Activated CD4-positive, CD25-positive, alpha-beta regulatory T cell treated with anti-CD3 and anti-CD28 coated beads, Interleukin-2, amount 50 U/mL, for 24 hours (primary cell): ENCODE measurements around the gene ATP1B2.

Source experiments
- ATAC-seq, 2 donors: fragments of 150-1000 bp; cut with Tn5 transposase; one replicate each; pipeline ENCODE4 v1.10.0; 2021; ENCODE audit warnings: mild to moderate bottlenecking in 1 of 2, moderate library complexity in 1 of 2

The ATP1B2 gene

DNA sequence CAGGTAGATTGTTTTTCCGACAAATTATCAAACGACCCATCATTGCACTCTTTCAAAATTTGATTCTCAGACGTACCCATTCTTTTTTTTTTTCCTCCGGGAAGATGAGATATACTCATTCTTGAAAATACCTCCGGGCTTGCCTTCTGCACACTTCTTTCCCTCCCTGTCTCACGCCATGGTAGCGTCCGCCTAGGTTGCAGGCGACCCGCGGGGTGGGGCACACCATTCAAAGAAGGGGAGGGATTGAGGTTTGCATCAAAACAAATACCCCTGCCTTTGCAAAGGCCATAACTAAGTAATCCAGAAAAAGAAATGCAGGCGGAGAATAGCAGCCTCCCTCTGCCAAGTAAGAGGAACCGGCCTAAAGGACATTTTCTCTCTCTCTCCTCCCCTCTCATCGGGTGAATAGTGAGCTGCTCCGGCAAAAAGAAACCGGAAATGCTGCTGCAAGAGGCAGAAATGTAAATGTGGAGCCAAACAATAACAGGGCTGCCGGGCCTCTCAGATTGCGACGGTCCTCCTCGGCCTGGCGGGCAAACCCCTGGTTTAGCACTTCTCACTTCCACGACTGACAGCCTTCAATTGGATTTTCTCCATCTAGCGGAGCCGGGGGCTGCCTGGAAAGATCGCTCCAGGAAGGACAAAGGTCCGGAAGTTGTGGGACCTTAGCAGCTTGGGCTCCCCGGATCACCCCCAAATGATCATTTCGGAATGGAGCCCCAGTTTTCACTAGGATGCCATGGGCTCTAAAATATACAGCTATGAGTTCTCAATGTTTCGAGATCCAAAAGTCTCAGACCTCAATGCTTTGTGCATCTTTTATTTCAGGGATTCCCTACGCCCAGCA is 35.7 kb downstream of the ATP1B2 start:
- peak; percentile 37 to 42 for ATAC-seq

DNA sequence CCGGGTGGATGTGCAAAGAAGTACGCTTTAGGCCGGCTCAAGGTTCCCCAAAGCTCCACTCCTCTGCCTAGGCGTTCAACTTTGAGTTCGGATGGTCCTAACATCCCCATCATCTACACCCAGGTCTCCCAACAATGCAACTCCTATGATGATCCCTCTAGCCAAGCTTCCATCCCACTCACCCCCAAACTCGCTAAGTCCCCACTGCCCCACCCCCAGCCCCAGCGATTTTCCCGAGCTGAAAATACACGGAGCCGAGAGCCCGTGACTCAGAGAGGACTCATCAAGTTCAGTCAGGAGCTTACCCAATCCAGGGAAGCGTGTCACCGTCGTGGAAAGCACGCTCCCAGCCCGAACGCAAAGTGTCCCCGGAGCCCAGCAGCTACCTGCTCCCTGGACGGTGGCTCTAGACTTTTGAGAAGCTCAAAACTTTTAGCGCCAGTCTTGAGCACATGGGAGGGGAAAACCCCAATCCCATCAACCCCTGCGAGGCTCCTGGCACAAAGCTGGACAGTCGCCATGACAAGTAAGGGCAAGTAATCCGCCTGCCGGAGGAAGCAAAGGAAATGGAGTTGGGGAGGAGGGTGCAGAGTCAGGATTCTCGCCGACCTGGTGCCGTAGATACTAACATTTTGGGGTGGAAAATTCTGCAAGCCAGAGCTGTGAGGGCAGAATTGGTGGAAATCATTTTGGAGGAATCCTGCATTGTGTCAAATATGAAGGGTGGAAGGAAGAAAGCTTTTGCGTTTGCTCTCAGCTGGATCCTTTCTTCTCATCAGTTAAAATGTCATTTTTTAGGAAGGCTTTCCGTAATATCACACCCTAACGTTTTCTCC is 36.6 kb downstream of the ATP1B2 start, which contains the start of gene TP53:
Gene TP53, minus strand, starts transcription at position 419 of the 836 bp plus-strand sequence. CDS start 10,896 bp downstream, outside the sequence.
- peak; percentile 50 to 58 for ATAC-seq

DNA sequence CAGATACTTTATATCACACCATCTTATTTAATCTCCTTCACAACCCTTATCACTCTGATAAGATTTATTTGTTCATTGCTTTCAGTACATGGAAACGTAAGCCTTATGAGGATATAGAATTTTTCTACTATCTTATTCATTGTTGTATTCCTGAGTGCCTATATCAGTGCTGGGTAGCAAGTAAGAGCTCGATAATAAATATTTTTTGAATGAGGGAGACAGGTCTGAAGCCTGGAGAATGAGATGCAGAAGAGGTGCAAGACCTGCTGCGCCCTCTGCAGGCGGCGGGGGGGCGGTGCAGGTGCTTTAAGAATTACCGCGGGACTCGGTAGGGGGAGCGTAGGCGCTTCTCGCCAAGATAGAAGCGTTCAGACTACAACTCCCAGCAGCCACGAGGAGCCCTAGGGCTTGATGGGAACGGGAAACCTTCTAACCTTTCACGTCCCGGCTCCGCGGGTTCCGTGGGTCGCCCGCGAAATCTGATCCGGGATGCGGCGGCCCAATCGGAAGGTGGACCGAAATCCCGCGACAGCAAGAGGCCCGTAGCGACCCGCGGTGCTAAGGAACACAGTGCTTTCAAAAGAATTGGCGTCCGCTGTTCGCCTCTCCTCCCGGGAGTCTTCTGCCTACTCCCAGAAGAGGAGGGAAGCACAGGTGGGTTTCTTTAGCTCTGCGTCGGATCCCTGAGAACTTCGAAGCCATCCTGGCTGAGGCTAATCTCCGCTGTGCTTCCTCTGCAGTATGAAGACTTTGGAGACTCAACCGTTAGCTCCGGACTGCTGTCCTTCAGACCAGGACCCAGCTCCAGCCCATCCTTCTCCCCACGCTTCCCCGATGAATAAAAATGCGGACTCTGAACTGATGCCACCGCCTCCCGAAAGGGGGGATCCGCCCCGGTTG is 37.4 kb downstream of the ATP1B2 start, which contains the start of gene WRAP53:
Gene WRAP53, plus strand, starts transcription at position 570 of the 900 bp plus-strand sequence. Its CDS starts 172 bp downstream, at position 742.
- ATAC-seq: peak; percentile 81 to 86

DNA sequence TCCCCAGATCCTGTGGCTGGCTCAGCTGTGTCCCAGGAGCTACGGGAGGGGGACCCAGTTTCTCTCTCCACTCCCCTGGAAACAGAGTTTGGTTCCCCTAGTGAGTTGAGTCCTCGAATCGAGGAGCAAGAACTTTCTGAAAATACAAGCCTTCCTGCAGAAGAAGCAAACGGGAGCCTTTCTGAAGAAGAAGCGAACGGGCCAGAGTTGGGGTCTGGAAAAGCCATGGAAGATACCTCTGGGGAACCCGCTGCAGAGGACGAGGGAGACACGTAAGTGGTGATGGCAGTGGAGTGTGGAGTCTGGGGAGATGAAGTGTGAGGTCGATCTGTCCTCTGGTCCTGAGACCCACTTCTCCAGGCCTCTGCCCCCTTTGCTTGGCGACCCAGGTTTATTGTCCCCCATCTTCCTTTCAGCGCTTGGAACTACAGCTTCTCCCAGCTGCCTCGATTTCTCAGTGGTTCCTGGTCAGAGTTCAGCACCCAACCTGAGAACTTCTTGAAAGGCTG is 38.1 kb downstream of the ATP1B2 start:
- no peak for ATAC-seq

DNA sequence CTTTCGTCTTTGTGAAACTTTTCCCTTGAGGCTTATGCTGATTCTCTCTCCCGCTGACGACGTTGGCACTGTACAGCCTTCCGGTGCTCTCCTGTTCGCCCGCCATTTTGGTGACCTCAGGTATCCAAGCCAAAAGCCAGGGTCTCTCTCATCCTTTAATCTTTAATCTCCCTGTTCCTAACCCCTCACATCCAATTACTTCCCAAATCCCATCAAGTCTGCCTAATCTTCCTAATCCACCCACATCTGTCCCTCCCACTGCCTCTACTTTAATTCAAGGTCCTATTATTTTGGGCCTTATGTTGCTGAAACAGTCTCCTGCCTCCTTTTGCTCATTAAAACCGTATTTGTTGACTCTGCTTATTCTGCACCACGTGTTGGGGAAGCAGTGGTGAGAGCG is 44.9 kb downstream of the ATP1B2 start:
- ATAC-seq: no peak

DNA sequence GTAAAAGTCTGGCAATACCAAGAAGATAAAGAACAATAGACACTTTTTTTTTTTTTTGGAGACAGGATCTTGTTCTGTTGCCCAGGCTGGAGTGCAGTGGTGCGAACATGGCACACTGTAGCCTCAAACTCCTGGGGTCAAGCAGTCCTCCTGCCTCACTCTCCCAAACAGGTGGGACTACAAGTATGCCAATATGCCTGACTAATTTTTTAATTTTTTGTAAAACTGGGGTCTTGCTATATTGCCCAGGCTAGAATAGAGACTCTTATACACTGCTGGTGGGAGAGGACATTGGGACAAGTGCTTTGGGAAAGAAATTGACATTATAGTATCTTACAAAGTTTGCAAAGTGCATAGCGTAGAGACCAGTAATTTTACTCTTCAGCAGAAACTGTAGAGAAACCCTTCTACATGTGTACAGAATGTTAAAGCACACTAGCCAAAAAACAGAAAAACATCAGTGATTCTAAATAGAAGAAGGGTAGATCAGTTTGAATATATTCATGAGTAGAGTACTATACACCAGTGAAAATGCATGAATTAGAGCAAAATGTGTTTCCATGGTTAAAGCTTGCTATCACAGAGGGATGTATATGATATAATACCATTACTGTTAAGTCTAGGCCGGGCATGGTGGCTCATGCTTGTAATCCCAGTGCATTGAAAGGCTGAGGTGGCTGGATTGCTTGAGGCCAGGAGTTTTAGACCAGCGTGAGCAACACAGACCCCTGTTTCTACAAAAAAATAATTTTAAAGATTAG is 47.3 kb downstream of the ATP1B2 start:
- no peak for ATAC-seq

DNA sequence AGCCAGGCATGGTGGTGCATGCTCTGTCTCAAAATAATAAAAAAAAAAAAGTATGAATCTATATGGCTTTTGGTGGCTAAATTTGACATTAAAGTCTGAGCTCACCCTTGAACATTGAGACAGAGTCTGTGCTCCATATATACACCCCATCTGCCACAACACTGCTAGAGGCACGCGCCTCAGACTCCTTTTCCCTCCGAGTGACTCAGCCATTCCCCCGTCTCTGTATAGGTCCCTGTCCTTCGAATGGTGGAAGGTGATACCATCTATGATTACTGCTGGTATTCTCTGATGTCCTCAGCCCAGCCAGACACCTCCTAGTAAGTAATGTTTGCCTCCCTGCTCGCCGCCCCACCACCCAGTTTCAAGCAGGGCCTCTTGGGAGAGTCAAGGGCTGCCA is 49.8 kb downstream of the ATP1B2 start:
- ATAC-seq: no peak

DNA sequence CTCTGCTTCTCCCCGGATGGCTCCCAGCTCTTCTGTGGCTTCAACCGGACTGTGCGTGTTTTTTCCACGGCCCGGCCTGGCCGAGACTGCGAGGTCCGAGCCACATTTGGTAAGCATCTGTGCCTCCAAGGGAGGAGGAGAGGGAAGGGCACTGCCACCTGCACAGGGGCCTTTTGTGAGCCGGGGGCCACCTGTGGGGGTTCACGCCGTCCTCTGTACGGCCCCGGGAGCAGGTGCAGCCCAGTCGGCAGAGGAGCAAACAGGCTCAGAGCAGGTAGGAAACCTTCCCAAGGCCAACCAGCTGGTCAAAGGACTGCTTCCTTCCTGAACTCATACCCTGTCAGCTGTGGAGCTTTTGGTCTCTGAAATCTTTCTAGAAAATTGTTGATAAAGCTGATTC is 51.0 kb downstream of the ATP1B2 start:
- no peak for ATAC-seq

DNA sequence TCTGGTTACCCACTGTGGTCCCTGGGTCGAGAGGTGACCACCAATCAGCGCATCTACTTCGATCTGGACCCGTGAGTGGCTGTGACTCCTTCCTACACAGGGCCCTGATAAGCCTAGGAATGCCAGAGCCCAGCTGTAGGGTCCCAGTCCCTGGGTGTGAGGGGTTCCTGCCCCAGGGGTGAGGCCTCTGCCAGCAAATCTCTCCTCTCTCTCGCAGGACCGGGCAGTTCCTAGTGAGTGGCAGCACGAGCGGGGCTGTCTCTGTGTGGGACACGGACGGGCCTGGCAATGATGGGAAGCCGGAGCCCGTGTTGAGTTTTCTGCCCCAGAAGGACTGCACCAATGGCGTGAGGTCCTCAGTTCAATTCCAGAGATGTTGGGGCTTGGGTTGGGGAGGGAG is 52.0 kb downstream of the ATP1B2 start:
- ATAC-seq: no peak

DNA sequence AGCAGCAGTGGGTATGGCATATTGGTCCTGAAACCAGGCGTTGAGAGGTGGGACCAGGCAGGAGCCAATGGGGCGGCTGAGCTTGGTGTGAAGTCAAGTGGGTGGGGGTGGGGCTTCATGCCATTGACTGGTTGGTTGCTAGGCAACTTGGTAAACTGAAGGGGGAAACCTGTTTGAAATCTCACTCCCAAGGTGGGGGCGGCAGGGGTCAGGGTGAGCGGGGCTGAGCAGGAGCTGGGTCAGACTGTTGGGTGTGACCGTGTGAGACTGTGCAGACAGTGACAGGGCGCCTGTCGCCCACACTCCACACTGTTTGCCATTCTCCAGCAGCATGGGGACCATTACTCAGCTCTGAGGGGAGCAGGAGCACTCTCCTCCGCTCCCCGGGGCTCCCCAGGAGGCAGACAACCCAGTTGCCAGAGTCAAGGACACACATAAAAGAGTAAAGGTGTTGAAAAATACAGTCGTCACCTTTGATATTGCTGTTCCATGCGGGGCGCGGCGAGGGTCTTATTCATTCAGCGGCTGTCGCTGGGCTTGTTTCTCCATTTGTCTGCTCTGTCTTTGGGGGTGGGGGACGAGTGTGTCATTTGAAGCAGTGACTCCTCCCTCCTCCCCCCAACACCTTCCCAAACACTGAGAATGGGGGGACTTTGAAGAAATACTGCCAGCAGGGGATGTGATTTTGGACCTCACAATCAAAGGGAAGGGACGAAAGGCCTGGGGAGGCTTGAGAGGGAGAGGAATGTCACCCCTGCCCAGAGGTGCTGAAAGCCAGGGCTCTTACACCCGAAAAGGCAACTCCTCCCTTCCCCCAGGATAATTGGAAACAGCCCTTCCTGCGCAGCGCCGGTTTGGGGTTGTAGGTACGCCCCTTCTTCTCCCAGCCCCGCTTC is 53.1 kb downstream of the ATP1B2 start:
- peak in 1 of 2 donors; percentile 30 for ATAC-seq

DNA sequence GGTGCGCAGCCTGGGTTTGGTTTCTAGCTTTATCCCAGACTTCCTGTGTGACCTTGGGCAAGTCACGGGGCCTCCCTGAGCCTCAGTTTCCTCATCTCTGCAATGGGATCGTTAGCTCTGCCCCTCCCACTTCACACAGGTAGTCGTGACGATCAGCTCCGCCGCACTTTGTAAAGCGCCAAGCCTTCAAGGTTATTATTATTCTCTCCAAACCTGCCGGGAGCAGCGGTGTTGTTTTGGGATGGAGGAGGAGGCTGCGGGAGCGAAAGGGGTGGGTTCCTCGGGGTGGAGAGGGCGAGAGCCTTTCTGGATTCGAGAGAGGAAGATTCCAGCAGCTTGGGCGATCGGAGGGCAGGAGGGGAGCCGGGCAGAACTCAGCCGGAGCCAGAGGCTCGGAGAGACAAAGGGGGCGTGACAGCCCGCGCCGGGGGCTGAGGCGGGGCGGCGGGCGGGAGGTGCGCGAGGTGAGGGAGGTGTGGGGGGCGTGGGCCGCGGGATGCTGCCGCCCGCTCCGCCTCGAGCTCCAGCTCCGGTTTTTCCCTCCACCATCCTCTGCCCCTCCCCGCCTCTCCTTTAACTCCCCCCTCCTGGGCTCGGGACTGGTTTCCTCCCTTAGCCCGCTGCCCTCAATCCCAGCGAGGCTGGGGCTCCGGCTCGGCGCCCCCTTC is 54.0 kb downstream of the ATP1B2 start, which contains the start of gene EFNB3:
Gene EFNB3, plus strand, starts transcription at position 602 of the 668 bp plus-strand sequence. CDS start 397 bp downstream, outside the sequence.
- peak in 1 of 2 donors; percentile 18 for ATAC-seq

DNA sequence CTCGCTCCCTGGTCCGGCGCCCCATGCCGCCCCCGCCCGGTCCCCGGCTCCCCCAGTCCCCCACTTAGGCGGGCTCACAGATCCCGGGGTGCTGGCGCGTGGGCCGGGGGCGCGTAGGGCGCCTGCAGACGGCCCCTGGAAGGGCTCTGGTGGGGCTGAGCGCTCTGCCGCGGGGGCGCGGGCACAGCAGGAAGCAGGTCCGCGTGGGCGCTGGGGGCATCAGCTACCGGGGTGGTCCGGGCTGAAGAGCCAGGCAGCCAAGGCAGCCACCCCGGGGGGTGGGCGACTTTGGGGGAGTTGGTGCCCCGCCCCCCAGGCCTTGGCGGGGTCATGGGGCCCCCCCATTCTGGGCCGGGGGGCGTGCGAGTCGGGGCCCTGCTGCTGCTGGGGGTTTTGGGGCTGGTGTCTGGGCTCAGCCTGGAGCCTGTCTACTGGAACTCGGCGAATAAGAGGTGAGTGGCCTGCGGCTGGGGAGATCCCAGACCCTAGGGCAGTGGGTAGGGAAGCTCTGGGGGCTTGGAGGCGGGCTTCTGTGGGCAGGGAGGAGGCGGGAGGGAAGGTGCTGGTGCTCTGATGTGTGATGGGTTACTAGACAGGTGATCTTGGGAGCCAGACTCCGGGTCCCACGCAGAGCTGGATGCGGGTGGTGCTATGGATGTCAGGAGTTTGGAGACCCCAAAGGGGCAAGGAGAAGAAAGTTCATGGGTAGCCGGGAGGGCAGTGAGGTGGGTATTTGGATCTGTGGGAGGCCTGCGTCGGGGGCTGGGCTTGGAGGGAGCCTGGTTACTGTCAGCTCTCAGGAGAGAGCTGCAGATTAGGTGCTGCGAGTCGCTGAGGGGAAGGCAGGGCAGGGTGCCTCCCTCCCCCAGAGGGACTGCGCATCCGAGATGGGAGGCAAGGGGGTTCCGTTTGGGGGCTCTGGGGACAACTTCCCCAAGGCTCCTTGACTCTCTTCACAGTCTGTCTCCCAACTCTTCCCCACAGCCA is 54.8 kb downstream of the ATP1B2 start:
- peak in 1 of 2 donors; percentile 39 for ATAC-seq

DNA sequence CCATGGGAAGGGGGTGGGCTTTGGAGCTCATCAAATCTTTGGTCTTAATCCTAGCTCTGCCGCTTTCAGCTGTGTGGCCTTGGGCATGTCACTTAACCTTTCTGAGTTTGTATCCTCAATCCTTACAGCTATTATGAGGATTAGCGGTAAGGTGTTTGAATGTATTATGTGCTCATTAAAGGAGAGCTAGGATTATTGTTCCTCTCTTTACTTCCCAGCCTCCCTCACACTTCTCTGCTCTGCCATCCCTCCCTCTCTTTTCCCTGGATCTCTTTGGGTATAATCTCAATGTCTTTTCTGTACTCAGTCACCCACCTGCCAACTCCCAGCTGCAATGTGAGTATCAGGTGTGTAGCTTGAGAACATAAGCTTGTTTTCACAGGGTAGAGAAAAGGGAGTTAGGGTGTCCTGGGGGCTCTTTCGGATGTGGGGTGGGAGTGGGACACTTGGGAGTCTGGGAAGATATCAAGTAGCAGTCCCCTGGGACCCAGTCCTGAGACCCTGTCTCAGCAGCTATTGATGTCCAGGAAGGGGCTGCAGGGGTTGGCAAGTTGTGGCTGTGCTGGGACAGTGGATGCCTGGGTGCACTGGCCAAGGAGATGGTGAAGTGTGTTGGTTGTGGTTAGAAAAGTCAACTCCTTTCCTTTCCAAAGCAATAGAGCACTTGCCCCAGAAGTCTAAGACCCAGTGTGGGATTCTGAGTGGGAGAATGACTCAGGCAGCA is 56.1 kb downstream of the ATP1B2 start:
- no peak for ATAC-seq
